Renal cortex interstitium (tissue), 11 donors: Measurements from ENCODE around the gene OR2A42. TPM values are rescaled to one million over a fixed set of nuclear protein-coding genes. Genes with fewer than 3 reads are reported as not detected.

Experiments used
- DNase-seq, 11 donors: peaks; one replicate each; pipeline ENCODE4 v3.0.0-alpha.2; 2013; ENCODE audit warnings: low read depth in 9 of 11, low spot score in 4 of 11; ENCODE audit errors: extremely low read depth in 1 of 11
- polyA plus RNA-seq, 3 donors: library from polyadenylated mRNA; unstranded; fragments of 120-200 nt; gene quantifications; one replicate each; pipeline ENCODE4 v1.2.1, GENCODE V29; 2013; ENCODE audit not compliant: insufficient read length in 3 of 3

The OR2A42 gene
- polyA plus RNA-seq, 3 donors: 0.98 to 2.7 (median 1.2) TPM

DNA sequence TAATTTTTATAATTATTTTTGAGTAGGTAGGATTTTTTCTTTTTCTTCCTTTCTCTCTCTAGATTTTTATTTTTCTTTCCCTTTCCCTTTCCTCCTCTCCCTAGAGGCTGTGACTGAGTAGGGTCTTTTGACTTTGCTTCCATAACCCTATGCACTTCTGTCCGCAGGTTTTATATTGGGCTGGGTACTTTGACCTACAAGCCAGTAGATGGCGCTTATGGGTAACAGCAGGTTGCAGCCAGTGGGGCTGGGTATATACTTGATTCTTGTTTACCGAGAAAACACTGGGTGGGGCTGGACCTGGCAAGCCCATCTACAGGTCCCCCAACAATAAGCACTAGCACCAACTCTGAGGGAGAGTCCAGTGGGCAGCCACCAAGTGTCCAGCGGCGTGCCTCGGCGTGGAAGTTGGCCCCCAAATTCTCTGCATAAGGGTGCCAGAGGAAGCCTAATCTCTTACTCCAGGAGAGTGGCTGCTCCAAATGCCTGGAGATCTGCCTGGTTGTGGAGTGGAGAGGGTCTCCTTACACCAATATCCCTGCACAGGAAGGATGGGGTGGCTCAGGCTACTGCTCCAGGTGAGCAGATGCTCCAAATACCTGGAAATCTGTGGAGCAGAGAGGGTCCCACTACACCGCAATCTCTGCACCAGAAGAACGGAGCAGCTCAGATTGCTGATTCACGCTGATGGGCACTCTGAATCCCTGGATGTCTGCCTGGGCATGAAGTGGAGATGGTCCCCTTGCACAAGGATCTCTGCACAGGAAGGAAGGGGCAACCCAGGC lies 60.8 kb downstream of the OR2A42 start:
- DNase-seq: peak in 5 of 11 donors; percentile 1 to 13 (median 4)

Other genes with a start within 250 kb of the OR2A42 start
- under 1 TPM in 1 of 3 donors, not detected in 2; 0.03 TPM for gene OR6B1, start 239.3 kb downstream of the OR2A42 start, polyA plus RNA-seq
- gene OR2A5, start 190.7 kb downstream of the OR2A42 start, polyA plus RNA-seq: under 1 TPM in 1 of 3 donors, not detected in 2; 0.06 TPM
- under 1 TPM in 1 of 3 donors, not detected in 2; 0.17 TPM for gene OR2A25, start 169.8 kb downstream of the OR2A42 start, polyA plus RNA-seq
- gene OR2A12, start 153.3 kb downstream of the OR2A42 start, polyA plus RNA-seq: under 1 TPM; 0.04 to 0.08 (median 0.06) TPM
- gene OR2A2, start 130.0 kb downstream of the OR2A42 start, polyA plus RNA-seq: not detected
- not detected for gene OR2A14, start 116.4 kb downstream of the OR2A42 start, polyA plus RNA-seq
- 10 to 100 TPM in 1 of 3 donors, 1 to 10 TPM in 2; 3.2 to 10.3 (median 3.7) TPM for gene CTAGE4, start 56.1 kb downstream of the OR2A42 start, polyA plus RNA-seq
- gene ARHGEF35, start 43.8 kb downstream of the OR2A42 start, polyA plus RNA-seq: 10 to 100 TPM; 19.6 to 25.1 (median 21.8) TPM
- gene OR2A7, start 25.2 kb upstream of the OR2A42 start, polyA plus RNA-seq: 10 to 100 TPM in 2 of 3 donors, 1 to 10 TPM in 1; 3.9 to 12.1 (median 11.6) TPM
- 10 to 100 TPM in 1 of 3 donors, 1 to 10 TPM in 2; 5.0 to 14.3 (median 5.7) TPM for gene CTAGE8, start 29.7 kb upstream of the OR2A42 start, polyA plus RNA-seq
- 1 to 10 TPM in 1 of 3 donors, under 1 TPM in 2; 0.42 to 1.1 (median 0.81) TPM for gene OR2A1, start 72.8 kb upstream of the OR2A42 start, polyA plus RNA-seq
- gene ARHGEF5, start 115.8 kb upstream of the OR2A42 start, polyA plus RNA-seq: 10 to 100 TPM; 16.5 to 28.0 (median 25.6) TPM
- not detected for gene NOBOX, start 164.1 kb upstream of the OR2A42 start, polyA plus RNA-seq